ENCODE data around the gene RNF13. TPM values are rescaled to one million over a fixed set of nuclear protein-coding genes. Genes with fewer than 3 reads are reported as not detected.
"Not testable (repeated sequence)": the region's sequence is repeated elsewhere in the genome, so short reads cannot be mapped to it uniquely, and the experiment has no call there.

The RNF13 gene
- total and polyA plus RNA-seq, 9 donors = 29.3 to 43.7 (median 33.5) TPM

DNA sequence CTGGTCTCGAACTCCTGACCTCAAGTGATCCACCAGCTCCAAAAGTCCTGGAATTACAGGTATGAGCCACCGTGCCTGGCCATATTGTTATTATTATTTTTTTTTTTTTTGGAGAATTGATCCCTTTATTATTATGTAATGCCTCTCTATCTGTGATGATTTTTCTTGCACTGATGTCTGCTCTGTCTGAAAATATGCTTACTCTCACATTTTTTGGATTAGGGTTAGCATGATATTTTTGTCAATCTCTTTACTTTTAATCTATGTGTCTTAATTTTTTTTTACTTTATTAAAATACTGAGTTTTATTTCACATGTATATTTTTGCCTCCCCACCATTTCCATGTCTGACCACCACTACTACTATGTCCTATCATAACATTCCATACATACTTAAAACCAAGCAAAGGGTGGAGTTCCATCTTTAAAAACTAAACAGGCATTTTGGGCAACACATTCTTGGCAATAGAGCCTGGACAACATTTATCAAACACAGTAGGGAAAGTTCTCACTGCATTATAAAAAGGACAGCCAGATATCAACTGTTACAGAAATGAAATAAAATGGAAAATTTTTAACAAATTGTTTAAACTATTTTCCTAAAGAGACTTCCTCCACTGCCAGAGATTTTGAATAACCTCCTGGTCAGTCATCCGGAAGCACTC is 125.5 kb downstream of the RNF13 start:
- not testable (repeated sequence) for H3K27me3 ChIP-seq (ENCODE audit: control insufficient read depth, insufficient read depth, low read length); DNase-seq; H3K36me3 ChIP-seq (ENCODE audit: control insufficient read depth, insufficient read depth, low read length); H3K4me1 ChIP-seq (ENCODE audit: control insufficient read depth, insufficient read depth, low read length); H3K27ac ChIP-seq (ENCODE audit: low read length); H3K4me3 ChIP-seq (ENCODE audit: low read length)
- H3K9me3 ChIP-seq (replicated peaks; ENCODE audit: control insufficient read depth, low read depth, low read length) = peaks cover 11% of the 10 kb centered on the region
- WGBS (ENCODE audit: insufficient coverage) = no CpG with 5 or more reads among the region's 3 CpGs

DNA sequence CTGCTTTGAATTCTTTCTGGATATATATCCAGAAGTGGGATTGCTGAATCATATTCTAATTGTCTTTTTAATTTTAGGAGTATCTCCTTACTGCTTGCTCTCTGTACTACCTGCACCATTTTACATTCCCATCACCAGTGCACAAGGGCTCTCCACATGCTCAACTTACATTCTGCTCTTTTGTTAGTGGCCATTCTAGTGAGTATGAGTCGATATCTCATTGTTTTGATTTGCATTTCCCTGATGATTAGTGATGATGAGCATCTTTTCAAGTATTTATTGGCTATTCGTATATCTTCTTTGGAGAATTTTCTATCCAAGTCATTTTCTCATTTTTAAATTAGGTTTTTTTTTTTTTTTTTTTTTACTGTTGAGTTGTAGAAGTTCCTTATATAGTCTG is 128.2 kb downstream of the RNF13 start:
- Histone ChIP-seq H3K4me1 (ENCODE audit: control insufficient read depth, insufficient read depth, low read length) (no peaks in the 10 kb centered on the region), H3K9me3 (replicated peaks; ENCODE audit: control insufficient read depth, low read depth, low read length) (peaks cover 17% of the 10 kb centered on the region), H3K36me3 (ENCODE audit: control insufficient read depth, insufficient read depth, low read length) (peaks cover 3% of the 10 kb centered on the region), H3K27me3 (ENCODE audit: control insufficient read depth, insufficient read depth, low read length) (no peaks in the 10 kb centered on the region), H3K27ac (ENCODE audit: low read length) (no peak overlapping the region), H3K4me3 (ENCODE audit: low read length) (no peak overlapping the region)
- DNase-seq = no peak
- no CpG with 5 or more reads among the region's 2 CpGs for WGBS (ENCODE audit: insufficient coverage)

DNA sequence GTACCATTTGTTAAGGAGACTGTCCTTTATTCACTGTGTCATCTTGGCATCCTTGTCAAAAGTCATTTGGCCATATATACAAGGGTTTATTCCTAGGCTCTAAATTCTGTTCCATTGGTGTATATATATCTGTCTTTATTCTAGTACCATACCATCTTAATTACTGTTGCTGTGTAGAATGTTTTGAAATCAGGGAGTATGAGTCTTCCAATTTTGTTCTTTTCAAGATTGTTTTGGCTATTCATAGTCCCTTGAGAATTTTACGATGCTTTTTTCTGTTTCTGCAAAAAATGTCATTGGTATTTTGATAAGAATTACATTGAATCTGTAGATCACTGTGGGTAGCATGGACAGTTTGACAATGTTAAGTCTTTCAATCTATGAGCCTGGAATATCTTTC is 128.9 kb downstream of the RNF13 start:
- no CpG with 5 or more reads among the region's 1 CpG for WGBS (ENCODE audit: insufficient coverage)
- H3K36me3 ChIP-seq (ENCODE audit: control insufficient read depth, insufficient read depth, low read length) = peaks cover 3% of the 10 kb centered on the region

DNA sequence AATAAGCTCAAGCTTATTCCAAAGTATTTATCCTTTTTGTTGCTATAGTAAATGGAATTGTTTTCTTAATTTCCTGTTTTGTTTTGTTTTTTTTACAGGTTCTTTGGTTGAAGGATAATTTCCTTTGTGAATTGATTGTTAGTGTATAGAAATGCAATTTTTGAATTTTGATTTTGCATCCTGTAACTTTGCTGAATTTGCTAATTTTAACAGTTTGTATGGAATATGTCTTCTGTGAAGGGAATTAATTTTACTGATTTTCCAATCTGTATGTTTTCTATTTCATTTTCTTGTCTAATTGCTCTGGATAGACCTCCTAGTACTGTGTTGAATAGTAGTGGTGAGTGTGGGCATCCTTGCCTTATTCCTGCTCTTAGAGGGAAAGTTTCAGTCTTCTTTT is 129.4 kb downstream of the RNF13 start:
- H3K27ac ChIP-seq (ENCODE audit: low read length) = no peak overlapping the region
- no peaks in the 10 kb centered on the region for H3K27me3 ChIP-seq (ENCODE audit: control insufficient read depth, insufficient read depth, low read length)
- H3K4me3 ChIP-seq (ENCODE audit: low read length) = no peak overlapping the region
- peaks cover 3% of the 10 kb centered on the region for H3K36me3 ChIP-seq (ENCODE audit: control insufficient read depth, insufficient read depth, low read length)
- H3K4me1 ChIP-seq (ENCODE audit: control insufficient read depth, insufficient read depth, low read length) = no peaks in the 10 kb centered on the region
- H3K9me3 ChIP-seq (replicated peaks; ENCODE audit: control insufficient read depth, low read depth, low read length) = peaks cover 10% of the 10 kb centered on the region
- no peak for DNase-seq

More for the DNA sequence above, 128.9 kb downstream of the RNF13 start:
- DNase-seq = no peak
- no peak overlapping the region for H3K4me3 ChIP-seq (ENCODE audit: low read length)
- H3K4me1 ChIP-seq (ENCODE audit: control insufficient read depth, insufficient read depth, low read length) = no peaks in the 10 kb centered on the region
- no peak overlapping the region for H3K27ac ChIP-seq (ENCODE audit: low read length)
- no peaks in the 10 kb centered on the region for H3K27me3 ChIP-seq (ENCODE audit: control insufficient read depth, insufficient read depth, low read length)
- H3K9me3 ChIP-seq (replicated peaks; ENCODE audit: control insufficient read depth, low read depth, low read length) = peaks cover 12% of the 10 kb centered on the region

DNA sequence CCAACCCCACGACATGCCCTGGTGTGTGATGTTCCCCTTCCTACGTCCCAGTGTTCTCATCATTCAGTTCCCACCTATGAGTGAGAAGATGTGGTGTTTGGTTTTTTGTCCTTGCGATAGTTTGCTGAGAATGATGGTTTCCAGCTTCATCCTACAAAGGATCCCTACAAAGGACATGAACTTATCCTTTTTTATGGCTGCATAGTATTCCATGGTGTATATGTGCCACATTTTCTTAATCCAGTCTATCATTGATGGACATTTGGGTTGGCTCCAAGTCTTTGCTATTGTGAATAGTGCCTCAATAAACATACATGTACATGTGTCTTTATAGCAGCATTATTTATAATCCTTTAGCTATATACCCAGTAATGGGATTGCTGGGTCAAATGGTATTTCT is 131.0 kb downstream of the RNF13 start:
- H3K4me1 ChIP-seq (ENCODE audit: control insufficient read depth, insufficient read depth, low read length); H3K36me3 ChIP-seq (ENCODE audit: control insufficient read depth, insufficient read depth, low read length); H3K27me3 ChIP-seq (ENCODE audit: control insufficient read depth, insufficient read depth, low read length); H3K4me3 ChIP-seq (ENCODE audit: low read length); H3K27ac ChIP-seq (ENCODE audit: low read length); DNase-seq: not testable (repeated sequence)
- WGBS (ENCODE audit: insufficient coverage) = no CpG with 5 or more reads among the region's 3 CpGs
- peaks cover 10% of the 10 kb centered on the region for H3K9me3 ChIP-seq (replicated peaks; ENCODE audit: control insufficient read depth, low read depth, low read length)

DNA sequence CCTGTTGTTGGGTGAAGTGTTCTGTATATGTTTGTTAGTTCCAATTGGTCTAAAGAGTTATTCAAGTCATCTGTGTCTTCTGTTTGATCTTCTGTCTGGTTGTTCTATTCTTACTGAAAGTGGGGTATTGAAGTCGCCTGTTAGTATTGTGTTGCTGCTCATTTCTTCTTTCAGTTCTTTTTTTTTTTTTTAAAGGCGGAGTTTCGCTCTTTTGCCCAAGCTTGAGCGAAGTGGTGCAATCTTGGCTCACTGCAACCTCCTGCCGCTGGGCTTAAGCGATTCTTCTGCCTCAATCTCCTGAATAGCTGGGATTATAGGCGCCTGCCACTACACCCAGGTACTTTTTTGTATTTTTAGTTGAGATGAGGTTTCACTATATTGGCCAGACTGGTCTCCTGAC is 134.2 kb downstream of the RNF13 start:
- no peak overlapping the region for H3K4me3 ChIP-seq (ENCODE audit: low read length)
- peaks cover 10% of the 10 kb centered on the region for H3K9me3 ChIP-seq (replicated peaks; ENCODE audit: control insufficient read depth, low read depth, low read length)
- no peaks in the 10 kb centered on the region for H3K4me1 ChIP-seq (ENCODE audit: control insufficient read depth, insufficient read depth, low read length)
- H3K27me3 ChIP-seq (ENCODE audit: control insufficient read depth, insufficient read depth, low read length) = no peaks in the 10 kb centered on the region
- WGBS (ENCODE audit: insufficient coverage) = 100% methylated on average over 1 of the region's 7 CpGs
- no peak for DNase-seq
- no peak overlapping the region for H3K27ac ChIP-seq (ENCODE audit: low read length)
- peaks cover 4% of the 10 kb centered on the region for H3K36me3 ChIP-seq (ENCODE audit: control insufficient read depth, insufficient read depth, low read length)

DNA sequence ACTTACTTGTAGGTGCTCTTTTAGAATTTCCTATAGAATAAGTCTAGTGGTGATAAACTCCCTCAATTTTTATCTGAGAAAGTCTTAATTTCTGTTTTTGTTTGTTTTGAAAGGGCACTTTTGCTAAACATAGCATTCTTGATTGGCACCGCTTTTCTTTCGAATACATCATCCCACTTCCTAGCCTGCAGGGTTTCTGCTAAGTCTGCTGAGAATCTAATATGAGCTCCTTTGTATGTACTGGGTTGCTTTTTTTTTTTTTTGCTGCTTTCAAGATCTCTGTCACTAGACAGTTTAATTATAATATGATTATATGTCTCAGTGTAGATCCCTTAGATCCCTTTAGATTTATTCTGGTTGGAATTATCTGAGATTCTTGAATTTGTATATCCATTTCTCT is 136.2 kb downstream of the RNF13 start:
- DNase-seq = no peak

DNA sequence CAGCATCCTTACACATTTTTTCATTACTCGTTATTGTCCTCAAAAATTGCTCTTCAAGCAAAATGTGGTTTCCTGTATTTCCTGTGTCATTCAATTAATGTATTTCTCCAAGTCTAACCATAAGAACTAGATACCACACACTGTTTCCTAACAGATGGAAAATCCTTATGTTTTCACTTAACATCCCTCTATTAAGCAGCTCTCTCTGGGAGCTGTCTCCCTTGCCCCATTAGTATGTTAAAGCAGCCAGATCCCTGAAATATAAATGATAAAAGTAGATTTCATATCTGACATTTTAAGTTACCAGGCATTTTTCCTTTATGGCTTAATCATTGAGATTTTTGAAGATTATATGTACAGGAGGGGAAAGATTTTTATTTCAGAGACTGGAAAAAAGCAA is 141.8 kb downstream of the RNF13 start:
- H3K36me3 ChIP-seq (ENCODE audit: control insufficient read depth, insufficient read depth, low read length) = peaks cover 6% of the 10 kb centered on the region
- H3K27me3 ChIP-seq (ENCODE audit: control insufficient read depth, insufficient read depth, low read length) = no peaks in the 10 kb centered on the region
- no peak overlapping the region for H3K4me3 ChIP-seq (ENCODE audit: low read length)

More for the DNA sequence above, 136.2 kb downstream of the RNF13 start:
- no peak overlapping the region for H3K27ac ChIP-seq (ENCODE audit: low read length)
- peaks cover 6% of the 10 kb centered on the region for H3K36me3 ChIP-seq (ENCODE audit: control insufficient read depth, insufficient read depth, low read length)
- H3K27me3 ChIP-seq (ENCODE audit: control insufficient read depth, insufficient read depth, low read length) = no peaks in the 10 kb centered on the region
- peaks cover 5% of the 10 kb centered on the region for H3K9me3 ChIP-seq (replicated peaks; ENCODE audit: control insufficient read depth, low read depth, low read length)
- no peaks in the 10 kb centered on the region for H3K4me1 ChIP-seq (ENCODE audit: control insufficient read depth, insufficient read depth, low read length)
- H3K4me3 ChIP-seq (ENCODE audit: low read length) = no peak overlapping the region
- no CpG with 5 or more reads among the region's 2 CpGs for WGBS (ENCODE audit: insufficient coverage)

DNA sequence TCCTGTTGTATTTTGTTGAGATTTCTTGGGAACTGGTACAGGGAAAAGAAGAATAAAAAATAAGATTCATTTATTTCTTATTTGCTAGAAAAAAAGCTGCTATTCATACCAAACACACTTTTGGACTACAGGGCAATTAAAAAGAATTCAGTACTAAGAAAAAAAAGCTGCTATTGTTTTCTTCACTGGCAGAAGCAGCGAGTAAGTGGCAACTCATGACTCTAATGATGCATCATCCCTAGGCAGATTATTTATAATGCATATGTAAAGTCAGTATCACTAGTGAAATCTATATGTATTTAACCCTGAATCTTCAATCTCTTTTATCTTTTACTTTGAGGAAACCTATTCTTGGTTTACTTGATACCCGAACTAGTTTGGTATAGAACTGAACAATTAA is 142.4 kb downstream of the RNF13 start:
- WGBS (ENCODE audit: insufficient coverage) = no CpG with 5 or more reads among the region's 2 CpGs

More for the DNA sequence above, 141.8 kb downstream of the RNF13 start:
- Histone ChIP-seq H3K9me3 (replicated peaks; ENCODE audit: control insufficient read depth, low read depth, low read length) (no peaks in the 10 kb centered on the region), H3K27ac (ENCODE audit: low read length) (no peak overlapping the region), H3K4me1 (ENCODE audit: control insufficient read depth, insufficient read depth, low read length) (no peaks in the 10 kb centered on the region)
- DNase-seq = peak; percentile 9
- 20% methylated on average over 1 of the region's 1 CpG for WGBS (ENCODE audit: insufficient coverage)

DNA sequence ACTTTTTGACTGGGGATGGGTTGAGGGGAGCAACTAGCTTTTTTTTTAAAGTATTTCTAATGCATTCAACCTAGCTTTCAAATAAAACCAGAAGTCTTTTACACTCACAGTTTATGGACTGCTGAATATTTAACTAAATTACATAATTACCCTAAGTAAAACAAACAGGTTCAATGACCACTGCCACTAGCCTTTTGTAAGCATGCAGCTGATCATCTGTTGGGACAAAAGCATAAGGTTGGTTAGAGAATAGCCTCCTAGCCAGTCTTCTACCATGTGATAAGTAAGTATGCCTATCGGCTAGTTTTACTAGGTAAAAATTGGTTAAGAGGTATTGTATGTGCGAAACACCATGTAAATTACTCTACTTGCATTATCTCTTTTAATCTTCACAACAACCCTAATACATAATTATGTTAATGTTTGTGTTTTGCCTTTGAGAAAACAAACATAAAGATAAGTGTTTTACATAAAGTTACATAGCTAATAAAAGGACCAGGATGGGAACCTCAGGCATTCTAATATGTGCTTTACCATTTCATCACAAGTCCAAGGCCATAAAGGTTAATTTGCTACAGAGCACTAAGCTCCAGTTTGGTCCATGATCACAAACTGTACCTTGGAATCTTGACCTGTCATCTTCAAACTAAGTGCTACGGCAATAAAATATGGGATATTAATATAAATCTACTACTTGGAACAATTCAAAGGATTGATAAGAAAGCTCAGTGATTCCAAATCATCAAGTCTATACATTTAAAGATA is 144.5 kb downstream of the RNF13 start:
- Histone ChIP-seq H3K36me3 (ENCODE audit: control insufficient read depth, insufficient read depth, low read length) (peaks cover 2% of the 10 kb centered on the region), H3K9me3 (replicated peaks; ENCODE audit: control insufficient read depth, low read depth, low read length) (no peaks in the 10 kb centered on the region), H3K27me3 (ENCODE audit: control insufficient read depth, insufficient read depth, low read length) (no peaks in the 10 kb centered on the region), H3K4me3 (ENCODE audit: low read length) (no peak overlapping the region), H3K27ac (ENCODE audit: low read length) (no peak overlapping the region), H3K4me1 (ENCODE audit: control insufficient read depth, insufficient read depth, low read length) (no peaks in the 10 kb centered on the region)
- no CpG with 5 or more reads among the region's 3 CpGs for WGBS (ENCODE audit: insufficient coverage)
- DNase-seq = no peak

More for the DNA sequence above, 142.4 kb downstream of the RNF13 start:
- Histone ChIP-seq H3K4me1 (ENCODE audit: control insufficient read depth, insufficient read depth, low read length) (no peaks in the 10 kb centered on the region), H3K27me3 (ENCODE audit: control insufficient read depth, insufficient read depth, low read length) (no peaks in the 10 kb centered on the region), H3K27ac (ENCODE audit: low read length) (no peak overlapping the region), H3K9me3 (replicated peaks; ENCODE audit: control insufficient read depth, low read depth, low read length) (no peaks in the 10 kb centered on the region), H3K4me3 (ENCODE audit: low read length) (no peak overlapping the region), H3K36me3 (ENCODE audit: control insufficient read depth, insufficient read depth, low read length) (peaks cover 4% of the 10 kb centered on the region)
- DNase-seq = no peak

Measured in muscle of leg (tissue), 11 donors.